ENCODE data around the gene ICAM5.
"Not testable (repeated sequence)": the region's sequence is repeated elsewhere in the genome, so short reads cannot be mapped to it uniquely, and the experiment has no call there.

Gene ICAM5, protein sequence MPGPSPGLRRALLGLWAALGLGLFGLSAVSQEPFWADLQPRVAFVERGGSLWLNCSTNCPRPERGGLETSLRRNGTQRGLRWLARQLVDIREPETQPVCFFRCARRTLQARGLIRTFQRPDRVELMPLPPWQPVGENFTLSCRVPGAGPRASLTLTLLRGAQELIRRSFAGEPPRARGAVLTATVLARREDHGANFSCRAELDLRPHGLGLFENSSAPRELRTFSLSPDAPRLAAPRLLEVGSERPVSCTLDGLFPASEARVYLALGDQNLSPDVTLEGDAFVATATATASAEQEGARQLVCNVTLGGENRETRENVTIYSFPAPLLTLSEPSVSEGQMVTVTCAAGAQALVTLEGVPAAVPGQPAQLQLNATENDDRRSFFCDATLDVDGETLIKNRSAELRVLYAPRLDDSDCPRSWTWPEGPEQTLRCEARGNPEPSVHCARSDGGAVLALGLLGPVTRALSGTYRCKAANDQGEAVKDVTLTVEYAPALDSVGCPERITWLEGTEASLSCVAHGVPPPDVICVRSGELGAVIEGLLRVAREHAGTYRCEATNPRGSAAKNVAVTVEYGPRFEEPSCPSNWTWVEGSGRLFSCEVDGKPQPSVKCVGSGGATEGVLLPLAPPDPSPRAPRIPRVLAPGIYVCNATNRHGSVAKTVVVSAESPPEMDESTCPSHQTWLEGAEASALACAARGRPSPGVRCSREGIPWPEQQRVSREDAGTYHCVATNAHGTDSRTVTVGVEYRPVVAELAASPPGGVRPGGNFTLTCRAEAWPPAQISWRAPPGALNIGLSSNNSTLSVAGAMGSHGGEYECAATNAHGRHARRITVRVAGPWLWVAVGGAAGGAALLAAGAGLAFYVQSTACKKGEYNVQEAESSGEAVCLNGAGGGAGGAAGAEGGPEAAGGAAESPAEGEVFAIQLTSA

GRCh38 chr19:10289836-10290356, at the start of gene ICAM5:
TSS of gene ICAM5 (plus strand) at chr19:10289952. CDS start at chr19:10290044, 92 bp downstream.
- Histone ChIP-seq H3K4me3 (peak within 1 kb of the TSS; percentile 51), H3K36me3 (replicated peaks) (peaks cover 10% of the 10 kb centered on the region), H3K27me3 (ENCODE audit: low read depth) (no peaks in the 10 kb centered on the region), H3K9me3 (no peaks in the 10 kb centered on the region), H3K4me1 (peaks cover 14% of the 10 kb centered on the region)
- DNase-seq (ENCODE audit: low spot score in 2 of 2) = no peak
- in situ Hi-C loops (cut with MboI; ENCODE audit: low sequenced_read_pairs) = no loop called here

GRCh38 chr19:10241826-10242449, 47.8 kb upstream of the ICAM5 start:
- in situ Hi-C loops (cut with MboI; ENCODE audit: low sequenced_read_pairs) = loop anchor here (25.0 kb wide), 1 partner anchor 305 kb away; the partner anchor contains the start of gene OLFM2
- not testable (repeated sequence) for DNase-seq (ENCODE audit: low spot score in 2 of 2); H3K4me3 ChIP-seq; H3K9me3 ChIP-seq; H3K4me1 ChIP-seq; H3K27me3 ChIP-seq (ENCODE audit: low read depth); H3K36me3 ChIP-seq (replicated peaks)

DNA sequence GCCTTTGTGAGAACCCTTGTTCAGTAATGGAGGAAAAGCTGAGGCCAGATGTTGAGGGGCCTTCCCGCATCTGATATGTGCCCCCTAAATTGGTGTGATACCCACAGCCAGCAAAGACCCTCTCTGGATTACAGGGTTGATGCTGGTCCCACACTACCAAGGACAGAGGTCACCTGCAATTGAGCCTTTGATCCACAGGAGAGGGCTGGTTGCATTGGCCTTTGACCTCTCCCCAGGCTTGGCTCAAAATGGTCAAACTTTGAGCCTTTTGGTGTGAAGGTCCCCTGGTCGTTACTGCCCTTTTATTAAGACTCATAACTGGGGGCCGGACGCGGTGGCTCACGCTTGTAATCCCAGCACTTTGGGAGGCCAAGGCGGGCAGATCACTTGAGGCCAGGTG, 46.1 kb upstream of the ICAM5 start:
- no peak overlapping the region for H3K4me3 ChIP-seq
- H3K9me3 ChIP-seq = no peaks in the 10 kb centered on the region
- DNase-seq (ENCODE audit: low spot score in 2 of 2) = no peak
- no peaks in the 10 kb centered on the region for H3K27me3 ChIP-seq (ENCODE audit: low read depth)
- H3K4me1 ChIP-seq = no peaks in the 10 kb centered on the region
- H3K36me3 ChIP-seq (replicated peaks) = no peaks in the 10 kb centered on the region
- in situ Hi-C loops (cut with MboI; ENCODE audit: low sequenced_read_pairs) = loop anchor here (25.0 kb wide), 1 partner anchor 306 kb away; the partner anchor contains the start of gene OLFM2

- no peaks in the 10 kb centered on the region for H3K27me3 ChIP-seq (ENCODE audit: low read depth)
- no peak for DNase-seq (ENCODE audit: low spot score in 2 of 2)
- no peak overlapping the region for H3K4me3 ChIP-seq
- no peaks in the 10 kb centered on the region for H3K4me1 ChIP-seq
- H3K36me3 ChIP-seq (replicated peaks) = no peaks in the 10 kb centered on the region
- H3K9me3 ChIP-seq = no peaks in the 10 kb centered on the region
- in situ Hi-C loops (cut with MboI; ENCODE audit: low sequenced_read_pairs) = loop anchor here (25.0 kb wide), 1 partner anchor 308 kb away; the partner anchor contains the start of gene OLFM2
These were observed 44.4 kb upstream of the ICAM5 start for GRCh38 chr19:10245189-10245939.

DNA sequence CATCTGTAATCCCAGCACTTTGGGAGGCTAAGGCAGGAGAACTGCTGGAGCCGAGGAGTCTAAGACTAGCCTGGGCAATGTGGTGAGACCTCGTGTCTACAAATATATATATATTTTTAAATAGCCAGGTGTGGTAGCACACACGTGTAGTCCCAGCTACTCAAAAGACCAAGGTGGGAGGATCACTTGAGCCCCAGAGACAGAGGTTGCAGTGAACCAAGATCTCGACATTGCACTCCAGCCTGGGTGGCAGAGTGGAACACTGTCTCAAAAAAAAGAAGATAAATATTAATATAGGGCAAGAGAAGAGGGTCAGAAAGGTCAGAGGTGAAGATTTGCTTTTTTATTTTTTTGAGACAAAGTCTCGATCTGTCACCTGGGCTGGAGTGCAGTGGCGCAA, 43.2 kb upstream of the ICAM5 start:
- Histone ChIP-seq H3K4me1 (no peaks in the 10 kb centered on the region), H3K36me3 (replicated peaks) (no peaks in the 10 kb centered on the region), H3K27me3 (ENCODE audit: low read depth) (no peaks in the 10 kb centered on the region), H3K9me3 (no peaks in the 10 kb centered on the region), H3K4me3 (no peak overlapping the region)
- no peak for DNase-seq (ENCODE audit: low spot score in 2 of 2)
- in situ Hi-C loops (cut with MboI; ENCODE audit: low sequenced_read_pairs) = loop anchor here (25.0 kb wide), 1 partner anchor 309 kb away; the partner anchor contains the start of gene OLFM2

DNA sequence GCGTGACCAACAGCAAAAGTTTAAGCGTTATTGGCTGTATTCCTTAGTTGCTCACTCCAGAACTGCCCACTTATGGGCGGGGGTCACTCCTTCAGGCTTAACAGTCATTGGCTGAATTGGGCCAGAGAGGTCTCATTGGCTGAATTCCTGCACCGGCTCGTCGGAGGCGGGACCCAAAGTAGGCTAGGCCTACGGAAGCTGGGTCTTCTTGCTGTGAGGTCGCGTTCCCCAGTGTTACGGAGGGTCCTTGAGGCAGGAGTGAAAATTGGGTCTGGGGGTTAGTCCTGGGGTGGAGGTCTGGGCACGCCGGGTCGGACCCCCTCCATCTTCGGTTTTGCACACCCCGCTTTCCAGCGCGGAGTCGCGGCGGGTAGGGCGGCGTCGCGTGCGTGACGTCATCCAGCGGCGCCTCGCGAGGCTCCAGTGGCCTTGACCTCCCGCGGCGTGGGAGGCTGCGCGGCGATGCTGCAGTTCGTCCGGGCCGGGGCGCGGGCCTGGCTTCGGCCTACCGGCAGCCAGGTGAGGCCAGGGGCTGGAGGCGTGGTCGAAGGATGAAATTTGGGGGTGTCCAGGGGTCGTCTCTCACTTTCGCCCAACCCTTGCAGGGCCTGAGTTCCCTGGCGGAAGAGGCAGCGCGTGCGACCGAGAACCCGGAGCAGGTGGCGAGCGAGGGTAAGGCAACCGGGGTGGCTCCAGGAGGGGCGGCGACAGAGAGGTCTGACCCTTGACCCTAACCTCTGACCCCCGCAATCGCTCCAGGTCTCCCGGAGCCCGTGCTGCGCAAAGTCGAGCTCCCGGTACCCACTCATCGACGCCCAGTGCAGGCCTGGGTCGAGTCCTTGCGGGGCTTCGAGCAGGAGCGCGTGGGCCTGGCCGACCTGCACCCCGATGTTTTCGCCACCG, 37.7 kb upstream of the ICAM5 start, which contains the start of gene MRPL4:
MRPL4 (plus strand) TSS at position 423 of the 903 bp plus-strand sequence; CDS start at position 463, 40 bp downstream.
- peak; percentile 99 for DNase-seq (ENCODE audit: low spot score in 2 of 2)
- Histone ChIP-seq H3K36me3 (replicated peaks) (peaks cover 27% of the 10 kb centered on the region), H3K9me3 (no peaks in the 10 kb centered on the region), H3K27me3 (ENCODE audit: low read depth) (no peaks in the 10 kb centered on the region), H3K4me1 (no peaks in the 10 kb centered on the region), H3K4me3 (peak within 1 kb of the TSS; percentile 96)
- in situ Hi-C loops (cut with MboI; ENCODE audit: low sequenced_read_pairs) = no loop called here

DNA sequence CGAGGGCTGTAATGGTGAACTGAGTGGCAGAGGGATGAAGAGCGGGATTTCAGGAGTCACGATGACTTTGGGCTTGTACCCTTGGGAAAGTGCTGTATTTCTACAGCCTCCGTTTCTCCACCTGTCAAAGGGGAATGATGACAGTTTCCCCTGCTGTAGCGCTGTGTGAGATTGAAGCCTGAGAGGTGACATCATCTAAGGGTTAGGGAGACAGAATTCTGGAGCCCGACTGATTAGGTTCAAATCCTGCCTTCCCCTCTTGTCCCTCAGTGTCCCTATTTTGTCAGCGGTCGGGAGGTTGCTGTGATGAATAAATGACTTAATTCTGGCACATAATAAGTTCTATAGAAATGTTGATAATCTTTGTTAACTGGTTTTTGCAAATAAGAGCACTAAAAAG, 37.0 kb upstream of the ICAM5 start:
- in situ Hi-C loops (cut with MboI; ENCODE audit: low sequenced_read_pairs) = no loop called here
- Histone ChIP-seq H3K4me1 (no peaks in the 10 kb centered on the region), H3K27me3 (ENCODE audit: low read depth) (no peaks in the 10 kb centered on the region), H3K9me3 (no peaks in the 10 kb centered on the region), H3K4me3 (peak overlapping the region; percentile 96), H3K36me3 (replicated peaks) (peaks cover 34% of the 10 kb centered on the region)
- no peak for DNase-seq (ENCODE audit: low spot score in 2 of 2)

- DNase-seq (ENCODE audit: low spot score in 2 of 2) = no peak
- no peaks in the 10 kb centered on the region for H3K27me3 ChIP-seq (ENCODE audit: low read depth)
- H3K4me1 ChIP-seq = no peaks in the 10 kb centered on the region
- H3K9me3 ChIP-seq = no peaks in the 10 kb centered on the region
- in situ Hi-C loops (cut with MboI; ENCODE audit: low sequenced_read_pairs) = no loop called here
- H3K4me3 ChIP-seq = no peak overlapping the region
- H3K36me3 ChIP-seq (replicated peaks) = peaks cover 48% of the 10 kb centered on the region
These were observed 35.5 kb upstream of the ICAM5 start for GRCh38 chr19:10254244-10254643.

DNA sequence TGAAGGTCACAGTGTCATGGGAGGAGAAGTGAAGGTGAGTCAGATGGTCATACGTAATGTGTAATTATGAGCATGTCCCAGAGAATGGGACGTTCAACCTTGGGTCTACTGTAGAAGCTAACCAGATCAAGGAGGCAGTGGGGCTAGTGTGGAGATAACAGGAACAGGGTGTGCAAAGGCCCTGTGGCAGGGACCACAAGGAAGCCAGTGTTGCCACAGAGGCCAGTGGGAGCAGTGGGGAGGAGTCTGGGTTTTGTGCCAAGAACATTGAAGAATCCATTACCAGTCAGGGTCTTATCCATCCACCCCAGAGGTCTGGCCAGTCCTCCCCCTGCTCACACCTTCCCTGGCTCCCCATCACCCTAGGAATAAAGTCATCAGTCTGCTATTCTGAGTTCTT, 34.4 kb upstream of the ICAM5 start:
- Histone ChIP-seq H3K4me1 (no peaks in the 10 kb centered on the region), H3K27me3 (ENCODE audit: low read depth) (no peaks in the 10 kb centered on the region), H3K36me3 (replicated peaks) (peaks cover 56% of the 10 kb centered on the region), H3K4me3 (no peak overlapping the region), H3K9me3 (no peaks in the 10 kb centered on the region)
- DNase-seq (ENCODE audit: low spot score in 2 of 2) = no peak
- in situ Hi-C loops (cut with MboI; ENCODE audit: low sequenced_read_pairs) = no loop called here

DNA sequence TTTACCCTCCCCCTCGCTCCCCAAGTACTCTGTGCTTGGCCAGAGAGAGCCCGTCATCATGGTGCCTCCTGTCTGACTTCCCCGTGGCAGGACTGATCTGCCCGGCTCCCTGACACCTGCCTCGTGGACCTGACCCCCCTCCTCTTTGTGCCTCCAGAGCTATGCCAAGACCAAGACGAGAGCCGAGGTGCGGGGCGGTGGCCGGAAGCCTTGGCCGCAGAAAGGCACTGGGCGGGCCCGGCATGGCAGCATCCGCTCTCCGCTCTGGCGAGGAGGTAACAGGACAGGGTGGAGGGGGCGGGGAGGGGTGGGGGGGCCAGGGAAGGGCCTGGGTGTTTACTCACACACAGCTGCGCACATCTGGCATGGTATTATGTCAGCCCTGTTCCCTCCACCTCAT, 33.2 kb upstream of the ICAM5 start:
- in situ Hi-C loops (cut with MboI; ENCODE audit: low sequenced_read_pairs) = no loop called here
- DNase-seq (ENCODE audit: low spot score in 2 of 2) = no peak
- Histone ChIP-seq H3K4me3 (no peak overlapping the region), H3K27me3 (ENCODE audit: low read depth) (no peaks in the 10 kb centered on the region), H3K9me3 (no peaks in the 10 kb centered on the region), H3K36me3 (replicated peaks) (peaks cover 56% of the 10 kb centered on the region), H3K4me1 (no peaks in the 10 kb centered on the region)

DNA sequence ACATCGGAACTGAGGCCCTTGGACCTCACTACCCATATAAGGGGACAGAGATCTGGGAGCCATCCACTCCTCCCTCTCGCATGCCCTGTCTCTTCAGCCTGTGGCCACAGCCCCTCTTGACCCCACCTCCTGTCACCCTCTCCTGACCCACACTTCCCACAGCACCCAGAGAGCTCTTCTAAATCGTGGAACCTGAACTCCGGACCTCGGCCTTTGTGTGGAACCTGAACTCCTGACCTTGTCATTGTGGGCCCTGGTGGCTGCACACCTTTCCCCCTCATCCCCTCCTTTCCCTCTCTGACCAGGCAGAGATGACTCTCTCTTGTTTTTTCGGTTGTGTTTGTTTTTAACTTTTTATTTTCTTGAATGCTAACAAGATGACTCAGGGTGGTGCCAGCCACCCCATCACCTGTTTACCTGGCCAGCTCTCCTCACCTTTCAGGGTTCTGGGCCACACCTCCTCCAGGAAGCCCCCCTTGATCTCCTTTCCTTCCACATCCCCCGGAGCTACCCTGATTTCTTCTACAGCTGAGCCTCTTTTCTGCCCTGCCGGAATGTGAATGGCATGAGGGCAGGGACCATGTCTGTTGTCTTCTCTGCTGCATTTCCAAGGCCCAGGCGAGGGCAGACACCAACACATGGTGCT, 32.7 kb upstream of the ICAM5 start:
- no peak for DNase-seq (ENCODE audit: low spot score in 2 of 2)
- H3K4me1 ChIP-seq = no peaks in the 10 kb centered on the region
- H3K27me3 ChIP-seq (ENCODE audit: low read depth) = no peaks in the 10 kb centered on the region
- H3K36me3 ChIP-seq (replicated peaks) = peaks cover 56% of the 10 kb centered on the region
- no peak overlapping the region for H3K4me3 ChIP-seq
- no peaks in the 10 kb centered on the region for H3K9me3 ChIP-seq
- in situ Hi-C loops (cut with MboI; ENCODE audit: low sequenced_read_pairs) = no loop called here

All from HAP-1 (cell line).